NCI-H526 treated with DMSO at 0.1 percent for 48 hours (cell line): Measurements from ENCODE around the gene OR10D3.
A peak's percentile ranks its signal among the peaks of the same experiment; 100 is the strongest.
"Not testable (repeated sequence)": the region's sequence is repeated elsewhere in the genome, so short reads cannot be mapped to it uniquely, and the experiment has no call there.

ENCODE experiments used
- DNase-seq: peaks from one replicate; lab custom pipeline; 2025; lab: John Stamatoyannopoulos, UW

OR10D3 gene, protein sequence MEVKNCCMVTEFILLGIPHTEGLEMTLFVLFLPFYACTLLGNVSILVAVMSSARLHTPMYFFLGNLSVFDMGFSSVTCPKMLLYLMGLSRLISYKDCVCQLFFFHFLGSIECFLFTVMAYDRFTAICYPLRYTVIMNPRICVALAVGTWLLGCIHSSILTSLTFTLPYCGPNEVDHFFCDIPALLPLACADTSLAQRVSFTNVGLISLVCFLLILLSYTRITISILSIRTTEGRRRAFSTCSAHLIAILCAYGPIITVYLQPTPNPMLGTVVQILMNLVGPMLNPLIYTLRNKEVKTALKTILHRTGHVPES

DNA sequence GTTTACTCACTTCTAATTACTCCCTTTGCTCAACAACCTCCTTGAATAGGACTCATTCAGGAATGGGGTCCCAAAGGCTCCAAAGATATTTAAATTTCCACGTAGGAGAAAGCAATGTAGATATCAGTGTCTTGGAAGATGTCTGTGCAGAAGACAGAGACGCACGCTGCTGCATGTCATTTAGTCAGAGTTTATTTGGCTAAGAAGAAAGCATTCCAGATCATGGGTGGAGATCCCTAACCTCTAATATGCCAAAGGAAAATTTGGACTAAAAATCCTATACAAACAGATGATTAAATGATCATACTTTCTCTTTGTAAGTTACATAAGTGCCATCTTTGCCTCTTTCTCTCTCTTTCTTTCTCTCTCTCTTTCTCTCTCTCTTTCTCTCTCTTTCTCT lies at the start of gene OR10D3:
Gene OR10D3 (plus strand): TSS at position 278 of the 400 bp plus-strand sequence. CDS start 1,925 bp downstream, outside the sequence.
- no peak for DNase-seq

DNA sequence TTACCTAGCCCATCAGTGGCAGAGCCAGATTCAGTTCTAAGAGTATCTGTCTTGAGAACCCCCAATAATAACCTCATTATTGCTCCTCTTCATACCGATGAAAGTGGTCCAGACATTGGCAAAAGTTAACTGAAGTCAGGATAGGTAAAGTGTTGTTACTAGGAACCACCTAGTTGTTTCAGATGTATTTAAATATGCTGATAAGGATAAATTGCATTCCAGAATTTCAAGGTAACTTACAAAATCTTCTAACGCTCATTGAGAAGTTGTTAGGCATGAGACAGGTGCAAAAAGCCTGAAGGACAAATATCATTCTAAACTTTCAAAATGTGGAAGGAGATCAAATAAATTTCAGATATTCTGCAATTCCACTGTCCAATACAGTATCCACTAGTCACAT lies 40.1 kb upstream of the OR10D3 start:
- DNase-seq = no peak

DNA sequence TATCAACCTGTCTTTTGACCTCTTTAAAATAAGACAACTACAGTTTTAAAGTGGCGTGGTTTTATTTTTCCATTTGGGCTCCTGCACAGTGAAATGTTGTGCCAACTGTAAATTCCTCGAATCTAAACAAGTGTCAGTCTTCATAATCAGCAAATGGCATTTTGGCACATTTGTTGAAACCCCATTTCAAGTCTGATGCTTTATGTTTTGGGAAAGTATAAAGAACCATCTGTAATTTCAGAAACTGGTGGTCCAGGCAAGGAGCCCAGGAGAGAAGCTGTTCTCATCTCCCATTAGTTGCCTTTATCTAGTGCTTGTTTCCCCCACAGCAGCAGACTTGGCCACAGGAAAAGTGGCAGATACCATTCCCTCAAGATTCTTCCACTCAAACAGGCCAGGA lies 35.2 kb upstream of the OR10D3 start:
- no peak for DNase-seq

DNA sequence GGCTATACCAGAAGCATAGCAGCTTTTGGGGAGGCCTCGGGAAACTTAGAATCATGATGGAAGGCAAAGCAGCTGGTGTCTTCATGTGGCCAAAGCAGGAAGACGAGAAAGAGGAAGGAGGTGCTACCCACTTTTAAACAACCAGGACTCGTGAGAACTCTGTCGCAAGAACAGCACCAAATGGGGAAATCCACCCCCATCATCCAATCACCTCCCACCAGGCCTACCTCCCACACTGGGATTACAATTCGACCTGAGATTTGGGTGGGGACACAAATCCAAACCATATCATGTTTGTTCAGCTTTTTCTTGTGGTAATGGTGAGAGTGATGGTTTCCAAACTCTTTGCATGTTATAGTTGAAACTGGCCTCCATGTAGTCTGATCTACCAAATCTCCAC lies 32.5 kb upstream of the OR10D3 start:
- DNase-seq = no peak

DNA sequence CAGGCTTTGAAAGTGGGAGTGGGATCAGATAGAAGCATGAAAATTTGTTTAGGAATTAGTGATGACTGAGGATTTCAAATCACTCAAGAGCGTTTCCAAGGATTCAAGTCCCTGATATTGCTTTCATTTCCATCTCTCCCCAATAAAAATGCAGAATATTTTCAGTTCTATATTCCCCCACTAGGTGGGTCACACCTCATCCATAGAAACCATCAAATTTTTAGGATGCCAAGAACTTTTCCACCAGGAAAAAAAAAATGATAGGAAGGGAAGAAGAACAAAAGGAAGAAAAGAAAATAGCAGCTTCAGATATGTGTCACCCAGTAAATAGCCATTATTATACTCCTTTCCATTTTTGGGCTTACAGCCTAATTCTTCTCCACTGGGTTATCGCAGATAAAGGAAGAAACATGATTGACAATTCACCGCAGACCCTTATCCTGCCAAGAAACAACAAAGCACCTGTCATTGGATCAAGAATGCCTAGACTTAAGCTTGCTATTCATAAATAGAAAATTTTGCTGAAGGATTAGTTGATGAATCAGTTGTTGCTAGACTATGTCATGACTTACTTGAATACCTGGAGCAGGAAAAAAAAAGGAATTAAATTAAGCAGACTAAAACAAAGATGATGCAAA lies 30.3 kb upstream of the OR10D3 start:
- DNase-seq = no peak

DNA sequence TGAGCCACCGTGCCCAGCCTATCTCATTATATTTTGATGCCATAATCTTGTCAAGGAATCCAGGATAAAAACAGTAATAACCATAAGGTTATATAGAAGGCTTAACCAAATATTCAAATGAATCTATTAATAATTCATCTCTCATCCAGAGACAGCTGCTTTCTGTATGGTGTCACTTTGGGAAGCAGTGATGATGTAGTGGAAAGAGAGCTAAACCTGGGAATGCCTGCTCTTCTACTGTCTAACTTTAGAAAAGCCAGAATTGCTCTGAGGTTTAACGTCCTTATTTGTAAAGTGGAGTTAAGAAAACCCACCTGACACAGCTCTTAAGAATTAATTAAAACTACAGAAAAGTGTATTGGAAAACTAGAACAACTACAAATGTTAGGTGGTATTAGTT lies 29.3 kb upstream of the OR10D3 start:
- peak; percentile 71 for DNase-seq

DNA sequence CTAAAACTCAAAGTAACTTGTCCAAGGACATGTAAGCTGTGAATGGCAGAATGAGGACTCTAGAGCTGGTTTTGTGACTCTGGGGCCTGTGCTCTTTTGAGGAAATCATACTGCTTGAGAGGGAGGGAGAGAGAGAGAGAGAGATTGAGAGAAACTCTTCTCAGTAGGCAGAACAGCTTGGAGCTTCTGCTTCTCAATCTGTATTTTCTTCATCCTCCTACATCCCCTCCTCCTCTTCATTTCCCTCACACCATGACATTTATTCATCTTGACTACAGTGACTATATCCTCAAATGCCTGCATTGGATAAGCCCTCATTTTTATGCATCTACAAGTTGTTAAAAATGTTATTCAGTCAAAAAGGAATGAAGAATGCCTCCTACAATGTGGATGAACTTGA lies 23.7 kb upstream of the OR10D3 start:
- DNase-seq = no peak

DNA sequence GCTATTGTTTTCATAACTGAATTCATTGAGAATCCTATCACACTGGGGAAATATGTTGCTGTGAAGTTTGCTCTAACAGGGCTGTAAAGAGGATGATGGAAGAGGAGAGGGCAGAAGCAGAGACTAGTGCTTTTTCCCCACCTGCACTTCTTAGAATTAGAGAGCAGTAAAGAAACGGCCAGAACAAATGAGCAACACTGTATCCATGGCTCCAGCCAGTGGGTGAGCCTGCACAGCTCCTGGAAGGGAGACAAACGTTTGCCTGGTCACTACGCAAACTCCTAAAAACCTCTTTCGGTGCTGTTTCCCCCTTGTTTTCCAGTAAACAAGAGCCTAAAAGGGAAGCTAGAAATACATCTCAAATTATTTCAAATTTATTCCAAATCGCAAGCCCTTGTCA lies 22.2 kb upstream of the OR10D3 start:
- DNase-seq = no peak

DNA sequence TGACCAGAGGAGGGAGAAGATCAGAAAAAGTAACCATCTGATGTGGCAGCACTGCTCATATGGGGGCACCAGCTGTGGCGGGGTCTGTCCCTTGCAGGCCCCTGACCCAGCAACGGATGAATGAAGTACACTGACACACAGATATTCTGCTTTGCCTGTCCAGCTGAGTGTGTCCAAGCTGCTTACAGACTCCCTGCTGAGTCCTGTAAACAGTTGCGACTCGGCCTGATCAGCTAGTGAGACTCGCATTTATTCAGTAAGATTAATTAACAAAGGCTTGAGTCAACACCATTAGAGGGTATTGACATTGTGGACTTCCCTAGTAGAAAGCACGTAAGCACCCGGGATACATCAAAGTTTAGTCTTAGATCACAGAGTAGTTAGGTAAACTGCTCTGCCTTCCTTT lies 15.3 kb upstream of the OR10D3 start:
- no peak for DNase-seq

DNA sequence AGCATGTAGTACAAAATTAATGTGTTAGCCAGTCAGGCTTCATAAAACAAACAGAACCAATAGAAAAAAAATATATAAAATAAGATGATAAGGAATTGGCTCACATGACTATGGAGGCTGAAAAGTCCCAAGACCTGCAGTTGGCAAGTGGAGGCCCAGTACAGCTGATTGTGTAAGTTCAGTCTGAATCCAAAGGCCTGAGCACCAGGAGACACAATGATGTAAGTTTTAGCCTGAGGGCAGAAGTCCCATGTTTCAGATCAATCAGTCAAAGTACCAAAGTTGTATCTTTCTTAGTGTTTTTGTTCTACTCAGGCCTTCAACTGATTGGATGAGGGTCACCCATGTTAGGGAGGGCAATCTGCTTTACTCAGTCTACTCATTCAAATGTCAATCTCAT lies 14.3 kb upstream of the OR10D3 start:
- no peak for DNase-seq

DNA sequence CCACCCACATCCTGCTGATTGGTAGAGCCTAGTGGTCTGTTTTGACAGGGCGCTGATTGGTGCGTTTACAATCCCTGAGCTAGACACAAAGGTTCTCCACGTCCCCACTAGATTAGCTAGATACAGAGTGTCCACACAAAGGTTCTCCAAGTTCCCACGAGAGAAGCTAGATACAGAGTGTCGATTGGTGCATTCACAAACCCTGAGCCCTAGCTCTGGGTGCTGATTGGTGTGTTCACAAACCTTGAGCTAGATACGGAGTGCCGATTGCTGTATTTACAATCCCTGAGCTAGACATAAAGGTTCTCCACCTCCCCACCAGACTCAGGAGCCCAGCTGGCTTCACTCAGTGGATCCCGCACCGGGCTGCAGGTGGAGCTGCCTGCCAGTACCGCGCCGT lies 12.8 kb upstream of the OR10D3 start:
- DNase-seq = not testable (repeated sequence)

DNA sequence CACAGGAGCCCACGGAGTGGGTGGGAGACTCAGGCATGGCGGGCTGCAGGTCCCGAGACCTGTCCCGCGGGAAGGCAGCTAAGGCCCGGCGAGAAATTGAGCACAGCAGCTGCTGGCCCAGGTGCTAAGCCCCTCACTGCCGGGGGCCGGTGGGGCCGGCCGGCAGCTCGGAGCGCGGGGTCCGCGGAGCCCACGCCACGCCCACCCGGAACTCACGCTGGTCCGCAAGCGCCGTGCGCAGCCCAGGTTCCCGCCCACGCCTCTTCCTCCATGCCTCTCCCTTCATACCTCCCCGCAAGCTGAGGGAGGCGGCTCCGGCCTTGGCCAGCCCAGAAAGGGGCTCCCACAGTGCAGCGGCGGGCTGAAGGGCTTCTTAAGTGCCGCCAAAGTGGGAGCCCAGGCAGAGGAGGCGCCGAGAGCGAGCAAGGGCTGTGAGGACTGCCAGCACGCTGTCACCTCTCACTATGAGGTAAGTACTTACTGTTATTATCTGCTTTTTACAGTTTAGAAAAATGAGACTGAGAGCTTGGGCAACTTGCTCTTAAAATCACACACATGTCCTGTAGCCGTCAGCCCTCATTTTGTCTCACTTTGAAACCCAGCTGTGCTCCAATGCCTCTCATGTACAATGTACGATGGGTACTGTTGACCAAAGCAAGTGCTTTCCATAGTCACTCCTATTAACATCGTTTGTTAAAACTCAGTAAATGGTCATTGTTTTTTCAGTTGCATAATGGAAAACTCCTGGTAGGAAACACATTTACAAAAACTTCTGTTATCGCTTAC lies 12.2 kb upstream of the OR10D3 start:
- DNase-seq = no peak

DNA sequence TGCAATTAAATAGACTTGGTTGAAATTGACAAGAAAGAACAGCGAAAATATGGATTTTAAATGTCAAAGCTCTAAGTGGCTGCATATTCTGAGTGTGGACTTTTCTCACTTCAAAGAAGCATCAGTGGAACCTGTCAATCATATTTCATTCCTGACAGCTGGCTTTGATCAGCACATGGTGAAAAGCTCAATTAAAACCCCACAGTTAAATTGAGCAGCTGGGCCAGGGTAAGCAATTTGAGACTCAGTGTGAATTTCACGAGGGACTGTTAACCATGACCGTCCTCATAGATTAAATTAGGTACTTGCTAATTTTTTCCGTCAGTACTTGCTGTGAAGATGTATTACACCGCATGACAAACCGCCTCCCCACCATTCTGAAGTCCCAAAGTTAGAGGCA lies 11.0 kb upstream of the OR10D3 start:
- no peak for DNase-seq

DNA sequence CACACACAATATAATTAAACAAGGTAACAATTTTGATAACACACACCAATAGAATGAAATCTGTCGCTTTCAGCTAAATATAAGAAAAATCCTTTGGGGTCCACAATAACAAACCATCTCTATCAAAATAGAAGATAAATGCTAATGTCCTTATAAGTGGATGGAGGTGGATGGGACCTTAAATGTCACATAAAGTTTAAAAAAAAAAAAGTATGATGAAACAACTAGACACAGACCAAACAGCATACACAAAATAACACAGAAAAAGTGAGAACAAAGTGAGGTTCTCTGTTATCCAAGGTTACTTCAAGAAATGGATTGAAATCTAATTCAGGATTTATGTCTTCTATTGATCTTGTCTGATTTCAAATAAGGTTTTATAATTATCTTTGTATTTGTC lies 10.5 kb upstream of the OR10D3 start:
- no peak for DNase-seq

DNA sequence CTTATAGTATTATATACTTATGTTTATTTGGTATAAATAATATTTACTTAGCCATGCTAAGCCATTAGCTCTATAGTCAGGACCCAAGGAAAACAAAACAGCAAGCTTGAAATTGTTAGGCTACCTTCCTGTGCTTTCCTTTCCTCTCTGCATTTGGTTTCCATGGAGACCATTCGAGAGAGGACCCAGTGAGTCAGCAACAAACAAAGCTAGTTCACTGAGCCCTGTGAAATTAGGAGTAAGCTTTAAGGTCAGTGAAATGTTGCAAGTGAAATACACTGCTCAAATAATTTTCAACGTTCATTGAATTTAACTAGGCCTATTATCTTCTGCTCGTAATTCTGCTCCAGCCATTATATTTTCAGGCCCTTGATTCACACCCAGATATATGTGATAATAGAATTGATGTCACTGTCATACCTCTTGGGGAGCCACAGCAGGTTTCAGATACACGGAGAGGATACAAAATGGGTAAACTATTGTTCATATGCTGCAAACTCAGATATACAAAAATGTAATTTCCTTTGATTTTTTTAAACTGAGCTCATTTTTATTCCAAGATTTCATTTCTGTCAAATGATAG lies 9.1 kb upstream of the OR10D3 start:
- peak; percentile 72 for DNase-seq

DNA sequence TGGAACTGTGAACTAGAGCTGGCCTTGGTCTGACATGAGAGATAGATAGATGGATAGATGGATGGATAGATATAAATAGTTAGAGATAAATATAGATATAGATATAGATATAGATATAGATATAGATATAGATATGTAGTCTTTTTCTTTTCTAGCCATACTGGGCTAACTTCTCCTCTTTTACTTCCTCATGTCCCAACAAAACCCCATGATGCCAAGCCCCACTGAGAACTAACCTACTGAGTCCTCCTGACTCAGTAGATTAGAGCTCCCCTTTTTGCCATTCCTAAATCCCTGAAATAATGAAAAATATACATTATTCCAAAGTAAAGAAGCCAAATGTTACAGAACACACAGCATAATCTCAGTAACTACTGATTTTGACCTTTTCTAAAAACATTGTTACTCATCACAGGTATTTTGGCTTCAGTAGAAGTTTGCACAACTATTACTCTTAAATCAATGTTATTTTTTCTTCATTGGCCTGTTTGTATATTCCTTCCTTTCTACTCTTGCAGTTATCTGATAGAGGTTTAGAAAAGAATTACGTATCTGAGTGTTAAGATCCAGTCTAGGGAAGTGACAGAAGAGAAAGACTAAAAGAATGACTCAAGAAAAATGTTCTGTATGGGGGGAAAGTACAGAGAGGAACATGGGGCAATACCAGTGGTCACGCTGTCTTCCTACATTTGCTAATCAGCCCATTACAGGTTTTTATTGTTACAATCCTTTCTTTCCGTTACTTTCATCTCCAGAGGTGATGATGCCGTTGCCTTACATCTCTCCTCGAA lies 6.0 kb upstream of the OR10D3 start:
- DNase-seq = no peak

DNA sequence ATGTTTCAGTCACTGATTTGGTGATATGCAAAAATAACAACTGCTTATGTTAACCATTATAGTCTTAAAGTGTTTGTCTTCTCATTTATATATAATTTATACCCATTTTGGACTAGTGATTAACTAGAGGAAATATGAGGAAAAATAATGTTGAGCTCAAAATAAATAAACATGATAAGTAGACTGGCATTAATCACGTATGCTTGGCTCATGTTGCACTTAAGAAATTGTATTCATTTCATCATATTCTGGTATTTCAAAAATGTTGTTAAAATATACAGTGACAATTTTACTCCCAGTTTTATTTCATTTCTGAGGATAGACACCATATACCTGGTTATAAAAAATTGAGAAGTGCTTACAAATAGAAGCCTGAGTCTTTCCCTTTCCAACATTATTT lies 3.8 kb upstream of the OR10D3 start:
- DNase-seq = peak; percentile 22

DNA sequence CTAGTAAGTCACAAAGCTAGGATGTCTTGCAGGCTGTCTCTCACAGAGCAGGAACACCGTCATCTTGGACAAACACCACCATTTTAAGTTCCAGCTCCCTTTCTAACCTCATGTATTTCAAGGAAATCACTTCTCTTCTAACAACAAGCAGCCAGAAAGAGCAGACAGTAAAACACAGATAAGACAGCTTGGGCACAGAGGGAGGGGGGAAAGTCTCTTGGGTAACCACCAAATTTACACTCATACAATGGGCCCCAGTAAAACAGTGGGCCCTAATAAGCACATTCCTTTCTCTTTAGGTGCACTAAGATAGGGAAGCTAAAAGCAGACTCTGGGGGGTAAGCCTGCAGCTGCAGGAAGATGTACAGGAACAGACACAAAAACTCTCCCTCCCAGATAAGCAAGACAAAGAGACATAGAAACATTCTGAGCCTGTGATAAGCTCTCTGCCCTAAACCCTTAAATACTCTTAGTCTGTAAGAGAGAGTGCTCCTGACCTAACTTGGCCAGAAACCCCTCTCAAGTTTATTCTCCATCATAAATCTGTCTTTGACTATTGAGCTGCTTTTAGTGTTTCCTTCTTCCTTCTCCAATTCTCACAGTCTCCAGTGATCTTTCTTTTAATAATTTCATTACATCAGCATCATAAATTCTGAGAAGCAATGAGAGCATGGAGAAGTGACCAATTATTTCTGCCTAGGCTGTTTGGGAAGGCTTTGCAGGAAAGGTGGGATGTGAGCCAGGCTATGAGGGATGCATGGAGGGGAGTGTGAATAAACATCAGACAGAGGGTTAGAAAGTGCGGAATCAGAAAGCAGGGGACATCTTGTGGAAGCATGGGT lies 7.4 kb downstream of the OR10D3 start:
- DNase-seq = no peak

DNA sequence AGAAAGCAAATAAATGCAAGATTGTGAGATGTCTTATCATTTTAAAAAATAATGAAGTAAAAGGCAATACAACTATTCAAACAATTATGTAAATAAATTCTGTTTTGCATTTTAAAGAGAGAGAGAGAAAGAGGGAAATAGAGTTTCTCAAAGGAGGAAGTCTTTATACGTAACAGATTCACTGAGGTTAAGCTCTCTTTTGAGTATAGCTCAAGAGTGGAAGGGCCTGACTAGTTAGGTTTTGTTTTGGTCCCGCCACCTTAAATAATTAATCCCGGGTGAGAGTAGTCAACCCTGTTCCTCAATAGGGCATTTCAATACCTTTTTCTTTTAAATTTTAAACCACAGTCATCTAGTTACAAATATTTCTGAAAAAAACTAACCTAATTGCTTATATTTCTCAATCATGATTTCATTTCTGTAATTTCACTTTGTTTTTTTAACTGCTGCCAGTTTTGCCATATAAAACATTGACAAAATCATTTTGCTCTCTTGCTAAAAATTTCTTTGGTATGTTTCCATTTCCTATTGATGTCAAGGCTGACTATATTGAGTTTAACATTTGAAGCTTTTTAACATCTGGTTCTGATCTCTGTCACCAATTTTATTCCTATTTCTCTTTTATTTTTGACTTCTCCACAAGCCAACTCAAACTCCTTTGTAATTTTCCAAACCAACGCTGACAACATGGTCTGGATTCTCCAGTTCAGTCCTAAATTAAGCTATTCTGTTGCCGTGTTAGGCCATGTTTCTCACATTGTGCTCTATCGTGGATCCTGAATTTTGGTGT lies 10.3 kb downstream of the OR10D3 start:
- DNase-seq = no peak
